Stimulated activated CD8-positive, alpha-beta memory T cell treated with anti-CD3 and anti-CD28 coated beads, Interleukin-12 subunit alpha, Interleukin-12 subunit beta, amount 100 ng/mL, for 1 hour (primary cell): ENCODE measurements around the gene TFAP2D.

ENCODE experiments used
- DNase-seq: peaks from one replicate; pipeline ENCODE4 v3.0.0-alpha.2; 2020; ENCODE audit warnings: low read depth

TFAP2D gene

DNA sequence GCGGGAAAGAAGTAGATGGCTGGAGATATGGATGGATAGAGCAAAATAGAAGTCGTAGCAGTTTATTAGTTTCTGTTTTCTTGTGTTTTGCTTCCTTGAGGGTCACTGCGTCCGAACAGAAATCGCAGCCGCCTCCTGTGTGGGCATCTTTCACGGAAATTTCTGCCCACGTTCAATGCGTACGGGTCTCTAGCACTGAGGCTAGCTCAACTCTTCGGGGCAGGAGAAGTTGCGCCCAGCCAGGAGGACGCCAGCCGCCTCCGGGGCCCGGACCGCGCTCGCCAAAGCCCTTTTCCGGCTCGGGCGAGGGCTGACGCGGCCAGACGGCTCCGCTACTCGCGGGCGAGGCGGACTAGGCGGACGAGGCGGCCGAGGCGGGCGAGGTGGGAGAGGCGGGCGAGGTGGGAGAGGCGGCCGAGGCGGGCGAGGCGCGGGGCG is 106.2 kb downstream of the TFAP2D start:
- DNase-seq, result no peak

DNA sequence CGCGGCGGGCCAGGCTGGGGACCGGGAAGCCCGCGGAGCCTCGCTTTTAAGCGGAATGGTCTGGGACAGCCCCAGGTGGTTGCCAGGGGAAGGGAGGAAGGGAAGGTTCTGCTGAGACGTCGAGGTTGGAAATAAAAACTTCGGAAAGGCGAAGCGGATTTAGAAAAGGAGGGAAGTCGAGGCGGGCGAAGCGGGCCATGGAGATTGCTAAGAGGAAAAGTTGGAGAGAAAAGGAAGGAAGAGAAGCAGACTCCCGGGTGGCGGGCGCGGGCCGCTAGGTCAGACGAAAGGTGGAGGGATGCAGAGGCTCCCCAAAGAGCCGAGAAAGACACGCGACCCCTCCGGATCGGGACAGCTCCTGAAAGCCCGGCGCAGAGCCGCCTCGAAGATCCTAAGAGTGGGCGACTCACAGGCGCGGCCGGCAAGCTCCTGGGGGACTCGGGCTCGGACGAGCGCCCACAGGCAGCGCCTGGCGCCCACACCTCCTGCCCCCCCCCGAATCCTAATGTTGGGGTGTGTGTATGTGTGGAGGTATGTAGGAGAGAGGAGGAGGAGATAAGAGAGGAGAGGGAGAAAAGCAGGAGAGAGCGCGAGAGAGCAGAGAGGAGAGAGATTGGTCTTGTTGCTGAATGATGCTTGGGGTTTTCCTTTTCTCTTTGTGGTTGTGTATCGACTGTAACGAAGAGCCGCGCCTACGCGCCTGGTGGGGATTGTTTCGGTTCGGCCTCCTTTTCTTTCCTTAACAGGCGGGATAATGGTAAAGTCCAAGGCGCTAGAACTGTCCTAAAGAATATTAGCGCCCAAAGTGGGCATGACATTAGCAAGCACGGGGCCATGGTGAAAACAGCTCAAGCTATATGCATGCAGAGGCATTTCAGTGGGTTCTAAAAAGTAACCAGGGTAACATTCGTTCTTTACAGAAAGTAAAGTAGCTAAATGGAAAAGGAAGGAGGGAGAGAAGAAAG is 106.9 kb downstream of the TFAP2D start:
- DNase-seq, result no peak

DNA sequence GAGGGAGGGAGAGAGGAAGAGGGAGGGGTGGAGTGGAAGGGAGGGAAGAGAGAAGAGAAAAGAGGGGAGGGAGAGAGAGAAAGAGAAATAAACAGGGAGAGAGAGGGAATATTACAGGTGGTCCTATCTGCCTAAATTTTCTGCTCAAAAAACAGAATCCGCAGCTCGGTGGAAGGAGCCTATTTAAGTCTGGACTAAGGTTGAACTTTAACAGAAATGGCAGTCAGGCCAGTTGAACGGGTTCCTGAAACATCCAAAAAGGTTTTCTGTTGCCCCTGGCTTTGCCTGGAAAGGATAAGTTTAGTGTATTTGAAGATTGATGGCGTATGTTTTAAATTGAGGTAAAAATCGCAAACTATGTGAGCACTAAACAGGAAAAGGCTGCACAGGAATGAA is 107.5 kb downstream of the TFAP2D start:
- DNase-seq, result no peak

DNA sequence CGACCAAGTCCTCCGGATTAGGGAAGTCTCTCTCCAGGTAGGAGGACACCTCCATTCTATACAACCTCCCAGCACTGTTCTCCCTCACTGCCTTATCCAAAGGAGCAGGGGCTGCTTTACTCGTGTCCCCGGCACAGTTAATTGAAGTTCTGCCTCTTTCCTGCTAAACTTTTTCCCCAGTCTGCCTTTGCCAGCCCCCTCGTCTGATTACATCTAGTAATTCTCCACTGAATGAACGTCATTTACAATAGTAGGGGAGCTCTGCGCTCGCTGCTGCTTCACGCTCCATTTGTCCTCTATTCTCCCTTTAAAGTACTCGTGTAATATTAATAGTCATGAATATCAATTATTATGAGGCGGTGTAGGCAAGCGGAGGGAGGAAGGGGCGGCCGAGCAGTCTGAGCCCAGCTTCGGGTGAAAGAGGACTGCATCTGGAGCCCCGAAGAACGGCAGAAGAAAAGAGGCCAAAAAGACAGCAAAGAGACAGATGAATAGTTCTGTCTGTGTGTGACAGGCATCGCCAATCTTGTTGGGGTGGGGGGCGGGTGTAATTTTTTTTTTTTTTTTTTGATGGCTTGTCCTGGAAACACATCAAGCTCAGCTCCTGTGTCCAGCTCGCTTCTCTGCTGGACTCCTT is 108.2 kb downstream of the TFAP2D start:
- DNase-seq, result no peak

DNA sequence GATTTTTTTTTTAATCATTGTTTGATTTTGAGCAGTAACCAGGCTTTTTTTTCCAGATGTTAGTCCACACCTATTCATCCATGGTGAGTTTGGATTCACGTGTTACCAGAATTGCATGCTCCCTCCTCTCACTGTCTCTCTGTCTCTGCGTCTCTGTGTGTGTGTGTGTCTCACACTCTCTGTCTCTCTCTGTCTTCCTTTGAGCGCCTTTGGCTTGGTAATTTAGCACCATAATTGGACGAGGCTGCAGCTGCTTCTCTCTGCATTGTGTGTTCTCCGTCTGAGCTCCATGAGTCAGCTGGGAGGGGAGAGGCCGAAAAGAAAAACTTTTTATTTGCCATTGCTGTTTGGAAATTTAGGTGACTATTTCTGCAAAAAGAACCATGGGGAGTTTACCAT is 108.8 kb downstream of the TFAP2D start:
- no peak for DNase-seq
